AG08396 (cell line): ENCODE results near the gene LYSMD1.
"Not testable (repeated sequence)": the region's sequence is repeated elsewhere in the genome, so short reads cannot be mapped to it uniquely, and the experiment has no call there.

ENCODE experiments used
- DNase-seq: peaks from one replicate; pipeline ENCODE4 v3.0.0; 2012; ENCODE audit warnings: low spot score, mixed read lengths

Gene LYSMD1, protein sequence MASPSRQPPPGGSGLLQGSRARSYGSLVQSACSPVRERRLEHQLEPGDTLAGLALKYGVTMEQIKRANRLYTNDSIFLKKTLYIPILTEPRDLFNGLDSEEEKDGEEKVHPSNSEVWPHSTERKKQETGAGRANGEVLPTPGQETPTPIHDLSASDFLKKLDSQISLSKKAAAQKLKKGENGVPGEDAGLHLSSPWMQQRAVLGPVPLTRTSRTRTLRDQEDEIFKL

GRCh38 chr1:151165738-151166504, at the start of gene LYSMD1, which contains the start of gene SCNM1:
TSS of gene LYSMD1 (minus strand) at chr1:151165902. CDS start at chr1:151165258, 644 bp downstream.
TSS of gene SCNM1 (plus strand) at chr1:151166144. CDS start at chr1:151166153, 9 bp downstream.
- peak; percentile 93 for DNase-seq

DNA sequence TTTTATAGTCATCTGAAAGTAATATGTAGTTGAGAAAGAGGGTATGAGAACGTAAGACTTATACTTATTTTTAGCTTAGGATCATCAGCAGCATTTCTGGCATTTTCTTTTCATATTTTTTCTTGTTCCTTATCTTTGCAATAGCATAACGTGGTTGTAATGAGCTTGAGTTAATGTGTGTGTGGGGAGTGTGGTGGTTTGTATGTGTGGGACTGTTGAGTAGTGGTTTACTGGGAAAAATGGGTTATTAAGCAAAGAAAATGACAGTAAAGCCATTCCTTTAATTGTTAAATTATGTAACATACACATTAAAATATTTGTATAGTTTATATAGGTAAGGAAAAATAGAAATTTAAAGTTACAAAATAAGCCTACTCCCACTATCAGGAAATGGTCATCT, 47.9 kb upstream of the LYSMD1 start:
- no peak for DNase-seq

DNA sequence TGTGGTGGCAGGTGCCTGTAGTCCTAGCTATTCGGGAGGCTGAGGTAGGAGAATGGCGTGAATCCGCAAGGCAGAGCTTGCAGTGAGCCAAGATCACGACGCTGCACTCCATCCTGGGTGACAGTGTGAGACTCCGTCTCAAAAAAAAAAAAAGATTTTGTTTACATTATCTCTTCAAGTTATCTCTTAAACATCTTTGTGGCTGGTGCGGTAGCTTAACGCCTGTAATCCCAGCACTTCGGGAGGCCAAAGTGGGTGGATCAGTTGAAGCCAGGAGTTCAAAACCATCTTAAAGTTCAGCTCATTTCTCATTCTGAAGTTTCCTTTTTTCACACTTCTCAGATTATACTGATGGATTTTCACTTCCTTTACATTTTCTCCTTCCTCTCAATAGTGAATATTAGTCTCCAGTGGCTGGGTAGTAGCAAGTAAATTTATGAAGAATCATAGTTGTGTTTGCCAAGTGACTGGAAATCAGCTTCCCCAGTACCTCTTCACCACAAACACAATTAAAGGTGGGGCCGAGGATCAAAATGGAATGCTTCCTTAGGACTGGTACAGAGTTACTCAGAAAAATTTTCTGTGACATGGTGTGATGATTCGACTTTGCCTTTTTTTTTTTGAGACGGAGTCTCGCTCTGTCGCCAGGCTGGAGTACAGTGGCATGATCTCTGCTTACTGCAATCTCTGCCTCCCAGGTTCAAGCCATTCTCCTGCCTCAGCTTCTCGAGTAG, 46.4 kb upstream of the LYSMD1 start:
- no peak for DNase-seq

- peak; percentile 36 for DNase-seq
These were observed 45.1 kb upstream of the LYSMD1 start for GRCh38 chr1:151210830-151211229.

GRCh38 chr1:151205381-151205965, 39.8 kb upstream of the LYSMD1 start:
- DNase-seq = not testable (repeated sequence)

- DNase-seq = peak; percentile 53
These were observed 34.3 kb upstream of the LYSMD1 start for GRCh38 chr1:151199873-151200581.

DNA sequence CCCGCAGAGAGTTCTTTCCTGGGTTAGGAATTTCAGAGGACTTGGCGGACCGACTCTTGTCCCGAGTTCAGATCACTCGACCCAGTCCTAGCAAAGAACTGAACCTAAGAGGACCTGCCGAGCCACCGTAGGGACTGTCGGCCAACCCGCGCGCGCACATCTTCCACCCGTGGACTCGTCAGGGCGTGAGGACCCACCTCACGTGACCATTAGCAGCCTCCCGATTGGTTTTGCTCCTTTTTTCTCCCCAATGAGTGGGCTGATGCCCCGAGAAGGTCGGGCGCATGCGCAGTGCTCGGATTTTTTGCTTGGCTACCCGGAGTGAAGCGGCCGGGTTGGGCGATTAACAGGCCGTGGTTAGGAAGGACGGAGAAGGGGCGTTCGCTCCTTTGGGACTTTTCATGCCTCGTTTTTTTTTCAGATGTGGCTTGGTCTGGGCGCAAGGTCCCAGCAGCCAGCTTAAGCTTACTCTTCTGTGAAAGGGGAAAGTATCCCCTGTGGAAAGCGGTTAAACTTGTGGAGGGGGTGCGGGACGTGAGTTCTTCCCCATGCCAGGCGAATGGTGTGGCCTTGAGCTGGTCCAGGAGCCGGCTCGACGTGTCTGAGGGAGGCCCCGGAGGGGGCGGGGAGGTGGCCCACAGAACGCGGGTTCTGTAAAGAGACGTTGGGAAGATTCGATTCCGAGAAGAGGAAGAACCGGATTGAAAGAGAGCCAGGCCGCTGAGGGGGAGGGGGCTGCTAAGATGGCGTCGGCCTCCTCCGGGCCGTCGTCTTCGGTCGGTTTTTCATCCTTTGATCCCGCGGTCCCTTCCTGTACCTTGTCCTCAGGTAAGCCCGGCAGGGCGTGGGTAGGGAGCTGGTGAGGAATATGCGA, 32.8 kb upstream of the LYSMD1 start, which contains the start of gene PIP5K1A:
Gene PIP5K1A, plus strand, starts transcription at position 299 of the 874 bp plus-strand sequence. Its CDS starts 445 bp downstream, at position 744.
- peak; percentile 97 for DNase-seq

GRCh38 chr1:151197863-151198253, 32.2 kb upstream of the LYSMD1 start:
- no peak for DNase-seq

- peak; percentile 39 for DNase-seq
These were observed 30.6 kb upstream of the LYSMD1 start for GRCh38 chr1:151196292-151196800.

GRCh38 chr1:151194894-151195594, 29.3 kb upstream of the LYSMD1 start:
- peak; percentile 79 for DNase-seq

DNA sequence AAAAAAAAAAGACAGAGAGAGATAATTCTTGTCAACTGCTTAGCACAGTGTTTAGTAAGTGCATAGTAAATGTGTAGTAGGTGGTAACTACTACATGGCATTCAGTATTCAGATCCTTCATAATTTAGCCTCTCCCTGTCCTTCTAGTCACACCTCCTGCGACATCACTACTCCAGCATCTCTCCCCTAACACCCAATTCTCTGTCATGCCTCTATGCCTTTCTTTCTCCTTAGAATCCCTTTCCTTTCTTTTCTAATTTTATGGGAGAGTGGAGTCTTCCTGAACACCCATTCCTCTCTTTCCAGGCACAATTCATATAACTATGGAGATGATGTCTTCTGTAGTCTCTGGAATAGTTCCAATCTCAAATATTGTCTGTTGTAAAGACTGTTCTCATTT, 28.2 kb upstream of the LYSMD1 start:
- DNase-seq = no peak

DNA sequence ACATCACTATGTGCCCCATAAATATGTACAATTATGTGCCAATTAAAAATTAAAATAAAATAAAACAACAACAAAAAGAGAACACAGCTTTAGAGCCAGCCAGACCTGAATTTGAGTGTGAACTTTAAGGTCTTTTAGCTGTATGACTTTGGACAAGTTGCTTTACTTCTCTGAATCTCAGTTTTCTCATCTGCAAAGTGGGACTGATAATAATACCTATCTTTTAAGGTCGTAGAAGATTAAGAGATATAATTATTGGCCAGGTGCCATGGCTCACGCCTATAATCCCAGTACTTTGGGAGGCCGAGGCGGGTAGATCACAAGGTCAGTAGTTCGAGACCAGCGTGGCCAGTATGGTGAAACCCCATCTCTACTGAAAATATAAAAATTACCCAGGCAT, 27.6 kb upstream of the LYSMD1 start:
- DNase-seq = no peak

DNA sequence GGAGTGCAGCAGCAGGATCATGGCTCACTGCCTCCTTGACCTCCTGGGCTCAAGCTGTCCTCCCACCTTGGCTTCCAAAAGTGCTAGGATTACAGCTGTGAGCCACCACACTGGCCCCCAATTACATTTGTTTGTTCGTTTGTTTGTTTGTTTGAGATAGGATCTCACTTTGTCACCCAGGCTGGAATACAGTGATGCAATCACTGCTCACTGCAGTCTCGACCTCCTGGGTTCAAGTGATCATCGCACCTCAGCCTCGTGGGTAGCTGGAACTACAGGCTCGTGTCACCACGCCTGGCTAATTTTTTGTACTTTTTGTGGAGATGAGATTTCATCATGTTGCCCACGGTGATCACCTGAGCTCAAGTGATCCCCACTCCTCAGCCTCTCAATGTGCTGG, 26.3 kb upstream of the LYSMD1 start:
- DNase-seq = no peak

- DNase-seq = peak; percentile 86
These were observed 24.1 kb upstream of the LYSMD1 start, which contains the start of gene VPS72 for GRCh38 chr1:151189637-151190445. TSS of gene VPS72 (minus strand) at chr1:151190197. CDS start at chr1:151190121, 76 bp downstream.

GRCh38 chr1:151188667-151189066, 23.0 kb upstream of the LYSMD1 start:
- DNase-seq = not testable (repeated sequence)

DNA sequence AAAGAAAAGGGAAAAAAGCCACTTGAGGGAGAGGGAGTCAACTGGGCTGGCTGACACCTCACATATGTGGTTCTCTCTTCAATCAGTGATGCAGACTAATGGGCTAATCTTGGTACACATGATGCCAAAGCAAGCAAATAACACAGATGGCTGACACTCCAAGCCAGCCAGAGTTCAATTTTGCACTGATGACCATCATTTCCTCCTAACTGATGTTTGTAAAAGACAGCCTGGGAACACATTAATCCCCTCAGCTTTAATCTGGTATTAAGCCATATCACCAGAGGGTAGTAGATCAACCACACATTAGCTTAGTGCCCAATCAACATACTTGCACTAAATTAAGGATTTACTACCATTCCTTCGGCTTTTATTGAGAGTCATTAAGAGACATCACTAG, 21.5 kb upstream of the LYSMD1 start:
- DNase-seq = no peak

GRCh38 chr1:151184211-151184610, 18.5 kb upstream of the LYSMD1 start:
- DNase-seq = no peak

DNA sequence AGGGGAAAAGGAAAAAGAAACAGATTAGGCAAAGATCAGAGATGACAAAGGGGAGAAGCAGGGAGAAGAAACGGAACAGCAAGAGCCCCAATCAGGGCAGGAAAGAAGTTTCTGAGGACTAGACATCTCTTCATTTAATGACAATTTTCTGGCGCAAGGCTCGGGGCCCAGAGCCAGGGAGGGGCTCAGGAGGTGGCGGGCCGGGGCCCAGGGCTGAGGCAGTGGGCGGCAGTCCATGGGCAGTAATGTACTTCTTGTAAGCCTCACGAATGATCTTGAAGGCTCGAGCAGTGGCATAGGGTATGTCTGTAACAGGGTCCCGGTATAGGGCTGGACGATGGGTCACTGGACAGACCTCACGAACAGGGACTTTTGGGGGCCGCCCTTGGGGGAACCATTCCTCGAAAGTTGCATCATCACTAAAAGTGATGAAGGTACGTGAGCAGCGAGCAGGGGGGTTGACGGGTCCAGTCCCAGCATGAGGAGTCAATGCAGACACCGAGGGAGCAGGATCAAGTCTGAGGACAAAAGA, 10.9 kb upstream of the LYSMD1 start:
- DNase-seq = no peak
